Pulmonary artery endothelial cell (primary cell): ENCODE data around the gene HNRNPDL. TPM values are rescaled to one million over a fixed set of nuclear protein-coding genes. Genes with fewer than 3 reads are reported as not detected.
"Not testable (repeated sequence)": the region's sequence is repeated elsewhere in the genome, so short reads cannot be mapped to it uniquely, and the experiment has no call there.

Experiments
- DNase-seq: peaks from one replicate; pipeline ENCODE4 v3.0.0-alpha.2; 2011; ENCODE audit warnings: low read depth, low spot score
- total RNA-seq: library from RNA; depleted of rRNA; stranded (reverse); fragments of >200 nt; gene quantifications from 2 replicates; pipeline ENCODE4 v1.2.3, GENCODE V29; 2014

HNRNPDL gene
- total RNA-seq, 1 donor from 2014 or later: 166 TPM

GRCh38 chr4:82433791-82434190 lies 3.5 kb upstream of the HNRNPDL start:
- no peak for DNase-seq

GRCh38 chr4:82432596-82432995 lies 2.3 kb upstream of the HNRNPDL start:
- no peak for DNase-seq

- DNase-seq: no peak
These were observed 1.6 kb upstream of the HNRNPDL start for GRCh38 chr4:82431831-82432230.

- DNase-seq: no peak
These were observed 893 bp upstream of the HNRNPDL start for GRCh38 chr4:82430964-82431745.

- peak; percentile 7 for DNase-seq
These were observed 502 bp downstream of the HNRNPDL start for GRCh38 chr4:82429728-82430192.

- peak; percentile 57 for DNase-seq
These were observed 1.1 kb downstream of the HNRNPDL start for GRCh38 chr4:82428969-82429727.

- DNase-seq: no peak
These were observed 1.7 kb downstream of the HNRNPDL start for GRCh38 chr4:82428526-82428968.

- DNase-seq: no peak
These were observed 4.8 kb downstream of the HNRNPDL start for GRCh38 chr4:82425478-82425877.

- no peak for DNase-seq
These were observed 6.8 kb downstream of the HNRNPDL start for GRCh38 chr4:82423245-82424054.

- no peak for DNase-seq
These were observed 7.6 kb downstream of the HNRNPDL start for GRCh38 chr4:82422616-82423015.

GRCh38 chr4:82421796-82422560 lies 8.3 kb downstream of the HNRNPDL start:
- no peak for DNase-seq

GRCh38 chr4:82419451-82419850 lies 10.8 kb downstream of the HNRNPDL start:
- no peak for DNase-seq

- DNase-seq: no peak
These were observed 14.3 kb downstream of the HNRNPDL start for GRCh38 chr4:82415922-82416365.

- not testable (repeated sequence) for DNase-seq
These were observed 15.2 kb downstream of the HNRNPDL start for GRCh38 chr4:82415061-82415460.

- no peak for DNase-seq
These were observed 26.5 kb downstream of the HNRNPDL start for GRCh38 chr4:82403725-82404124.

GRCh38 chr4:82402196-82402775 lies 28.0 kb downstream of the HNRNPDL start:
- no peak for DNase-seq

GRCh38 chr4:82401600-82401999 lies 28.7 kb downstream of the HNRNPDL start:
- DNase-seq: no peak

- DNase-seq: no peak
These were observed 32.0 kb downstream of the HNRNPDL start for GRCh38 chr4:82398263-82398662.

- DNase-seq: no peak
These were observed 32.7 kb downstream of the HNRNPDL start for GRCh38 chr4:82397527-82397926.

- no peak for DNase-seq
These were observed 35.4 kb downstream of the HNRNPDL start for GRCh38 chr4:82394896-82395295.
